ENCODE measurements around the gene MAPK12. TPM values are rescaled to one million over a fixed set of nuclear protein-coding genes. Genes with fewer than 3 reads are reported as not detected.

The MAPK12 gene
- polyA plus RNA-seq, 4 donors, result 10.6 to 23.6 (median 12.2) TPM

GRCh38 chr22:50299785-50300619 lies 38.5 kb upstream of the MAPK12 start:
- DNase-seq (ENCODE audit: low read depth in 4 of 4, low spot score in 3 of 4), result no peak

- DNase-seq (ENCODE audit: low read depth in 4 of 4, low spot score in 3 of 4), result no peak
Measured at GRCh38 chr22:50298937-50299784, 37.7 kb upstream of the MAPK12 start.

GRCh38 chr22:50298266-50298637 lies 36.8 kb upstream of the MAPK12 start:
- no peak for DNase-seq (ENCODE audit: low read depth in 4 of 4, low spot score in 3 of 4)

- DNase-seq (ENCODE audit: low read depth in 4 of 4, low spot score in 3 of 4), result no peak
Measured at GRCh38 chr22:50297510-50298265, 36.2 kb upstream of the MAPK12 start.

GRCh38 chr22:50296658-50297490 lies 35.4 kb upstream of the MAPK12 start:
- DNase-seq (ENCODE audit: low read depth in 4 of 4, low spot score in 3 of 4), result no peak

GRCh38 chr22:50294319-50294656 lies 32.8 kb upstream of the MAPK12 start:
- DNase-seq (ENCODE audit: low read depth in 4 of 4, low spot score in 3 of 4), result no peak

- DNase-seq (ENCODE audit: low read depth in 4 of 4, low spot score in 3 of 4), result peak in 1 of 4 donors; percentile 70
Measured at GRCh38 chr22:50293441-50294318, 32.2 kb upstream of the MAPK12 start.

GRCh38 chr22:50292643-50293440 lies 31.4 kb upstream of the MAPK12 start:
- no peak for DNase-seq (ENCODE audit: low read depth in 4 of 4, low spot score in 3 of 4)

- no peak for DNase-seq (ENCODE audit: low read depth in 4 of 4, low spot score in 3 of 4)
Measured at GRCh38 chr22:50289942-50290630, 28.6 kb upstream of the MAPK12 start.

- DNase-seq (ENCODE audit: low read depth in 4 of 4, low spot score in 3 of 4), result no peak
Measured at GRCh38 chr22:50289151-50289941, 27.9 kb upstream of the MAPK12 start.

- no peak for DNase-seq (ENCODE audit: low read depth in 4 of 4, low spot score in 3 of 4)
Measured at GRCh38 chr22:50287731-50288130, 26.2 kb upstream of the MAPK12 start.

GRCh38 chr22:50286701-50287318 lies 25.3 kb upstream of the MAPK12 start:
- DNase-seq (ENCODE audit: low read depth in 4 of 4, low spot score in 3 of 4), result no peak

- no peak for DNase-seq (ENCODE audit: low read depth in 4 of 4, low spot score in 3 of 4)
Measured at GRCh38 chr22:50286275-50286674, 24.8 kb upstream of the MAPK12 start.

GRCh38 chr22:50285568-50286229 lies 24.2 kb upstream of the MAPK12 start:
- DNase-seq (ENCODE audit: low read depth in 4 of 4, low spot score in 3 of 4), result no peak

- no peak for DNase-seq (ENCODE audit: low read depth in 4 of 4, low spot score in 3 of 4)
Measured at GRCh38 chr22:50284479-50284878, 23.0 kb upstream of the MAPK12 start.

GRCh38 chr22:50283821-50284220 lies 22.3 kb upstream of the MAPK12 start:
- no peak for DNase-seq (ENCODE audit: low read depth in 4 of 4, low spot score in 3 of 4)

Measured in right renal pelvis (tissue), 4 donors.